ENCODE measurements around the gene MXRA5. TPM values are rescaled to one million over a fixed set of nuclear protein-coding genes. Genes with fewer than 3 reads are reported as not detected.
"Not testable (repeated sequence)": the region's sequence is repeated elsewhere in the genome, so short reads cannot be mapped to it uniquely, and the experiment has no call there.

The MXRA5 gene
- total and polyA plus RNA-seq, 2 donors from 2014 or later, result 4.4 to 12.2 TPM

- H3K9me3 ChIP-seq (ENCODE audit: control insufficient read depth in 2 of 3, insufficient read depth in 1 of 3, low read length in 3 of 3), result no peaks in the 10 kb centered on the region
- no peak for TF ChIP-seq CTCF (IDR thresholded peaks at IDR 0.05; ENCODE audit: borderline replicate concordance, extremely low read depth, insufficient read depth)
- no peak for DNase-seq
- no peaks in the 10 kb centered on the region for H3K4me1 ChIP-seq (ENCODE audit: control insufficient read depth in 2 of 3, insufficient read depth in 2 of 3, low read depth in 1 of 3, low read length in 3 of 3)
- H3K9ac ChIP-seq (ENCODE audit: low read length in 3 of 3), result no peak overlapping the region
- no peaks in the 10 kb centered on the region for H3K27me3 ChIP-seq (ENCODE audit: control insufficient read depth, insufficient read depth, low read length)
- H3K27ac ChIP-seq (ENCODE audit: low read depth in 2 of 2, low read length in 2 of 2), result no peak overlapping the region
- H3K4me3 ChIP-seq (ENCODE audit: low read length in 3 of 3), result no peak overlapping the region
- no peak for FAIRE-seq
- intact Hi-C loops (cut with DNase I), result no loop called here
- no peaks in the 10 kb centered on the region for H3K36me3 ChIP-seq (ENCODE audit: control insufficient read depth in 2 of 3, insufficient read depth in 3 of 3, low read length in 3 of 3)
Measured at GRCh38 chrX:3370656-3371055, 24.2 kb upstream of the MXRA5 start.

DNA sequence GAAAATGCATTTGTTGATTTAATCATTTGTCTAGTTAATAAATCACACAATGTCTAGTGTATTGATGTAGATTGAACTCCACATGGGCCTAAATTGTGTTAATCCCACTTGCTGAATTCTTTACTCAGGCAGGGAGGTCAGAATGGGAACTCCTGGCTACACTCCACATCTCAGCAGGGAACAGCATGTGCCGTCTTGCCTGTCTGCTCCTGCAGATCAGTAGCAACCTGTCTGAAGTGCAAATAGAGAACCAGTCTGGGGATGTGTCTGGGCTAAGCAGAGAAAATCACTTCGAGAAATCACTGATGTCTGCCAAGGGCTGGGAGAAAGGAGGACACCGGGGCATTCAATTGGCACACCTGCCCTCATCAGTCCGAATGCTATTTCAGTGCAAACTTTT, 16.5 kb upstream of the MXRA5 start:
- FAIRE-seq, result no peak
- TF ChIP-seq CTCF (IDR thresholded peaks at IDR 0.05; ENCODE audit: borderline replicate concordance, extremely low read depth, insufficient read depth), result no peak
- Histone ChIP-seq H3K4me3 (ENCODE audit: low read length in 3 of 3) (no peak overlapping the region), H3K4me1 (ENCODE audit: control insufficient read depth in 2 of 3, insufficient read depth in 2 of 3, low read depth in 1 of 3, low read length in 3 of 3) (no peaks in the 10 kb centered on the region), H3K36me3 (ENCODE audit: control insufficient read depth in 2 of 3, insufficient read depth in 3 of 3, low read length in 3 of 3) (no peaks in the 10 kb centered on the region), H3K27ac (ENCODE audit: low read depth in 2 of 2, low read length in 2 of 2) (no peak overlapping the region), H3K9ac (ENCODE audit: low read length in 3 of 3) (no peak overlapping the region), H3K9me3 (ENCODE audit: control insufficient read depth in 2 of 3, insufficient read depth in 1 of 3, low read length in 3 of 3) (no peaks in the 10 kb centered on the region), H3K27me3 (ENCODE audit: control insufficient read depth, insufficient read depth, low read length) (no peaks in the 10 kb centered on the region)
- intact Hi-C loops (cut with DNase I), result no loop called here
- no peak for DNase-seq

DNA sequence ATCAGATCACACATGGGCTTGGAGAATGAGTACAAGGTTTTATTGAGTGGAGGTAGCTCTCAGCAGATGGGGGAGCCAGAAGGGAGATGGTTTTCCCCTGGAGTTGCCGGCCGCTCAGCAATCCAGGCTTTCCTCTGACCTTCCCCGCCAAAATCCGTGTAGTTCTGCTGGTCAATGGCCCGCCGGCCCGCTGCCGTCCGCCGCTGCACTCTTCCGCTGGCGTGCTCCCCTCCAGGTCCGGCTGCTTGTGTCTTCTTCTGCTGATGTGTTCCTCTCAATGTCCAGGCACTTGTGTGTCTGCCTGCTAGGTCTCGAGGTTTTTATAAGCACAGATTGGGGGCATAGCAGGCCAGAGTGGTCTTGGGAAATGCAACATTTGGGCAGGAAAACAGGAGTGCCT, 14.4 kb upstream of the MXRA5 start:
- no peaks in the 10 kb centered on the region for H3K4me1 ChIP-seq (ENCODE audit: control insufficient read depth in 2 of 3, insufficient read depth in 2 of 3, low read depth in 1 of 3, low read length in 3 of 3)
- FAIRE-seq (no peak), DNase-seq (no peak)
- no peak for TF ChIP-seq CTCF (IDR thresholded peaks at IDR 0.05; ENCODE audit: borderline replicate concordance, extremely low read depth, insufficient read depth)
- H3K4me3 ChIP-seq (ENCODE audit: low read length in 3 of 3), result no peak overlapping the region
- intact Hi-C loops (cut with DNase I), result no loop called here
- no peak overlapping the region for H3K9ac ChIP-seq (ENCODE audit: low read length in 3 of 3)
- no peak overlapping the region for H3K27ac ChIP-seq (ENCODE audit: low read depth in 2 of 2, low read length in 2 of 2)
- no peaks in the 10 kb centered on the region for H3K9me3 ChIP-seq (ENCODE audit: control insufficient read depth in 2 of 3, insufficient read depth in 1 of 3, low read length in 3 of 3)
- H3K27me3 ChIP-seq (ENCODE audit: control insufficient read depth, insufficient read depth, low read length), result no peaks in the 10 kb centered on the region
- H3K36me3 ChIP-seq (ENCODE audit: control insufficient read depth in 2 of 3, insufficient read depth in 3 of 3, low read length in 3 of 3), result no peaks in the 10 kb centered on the region

DNA sequence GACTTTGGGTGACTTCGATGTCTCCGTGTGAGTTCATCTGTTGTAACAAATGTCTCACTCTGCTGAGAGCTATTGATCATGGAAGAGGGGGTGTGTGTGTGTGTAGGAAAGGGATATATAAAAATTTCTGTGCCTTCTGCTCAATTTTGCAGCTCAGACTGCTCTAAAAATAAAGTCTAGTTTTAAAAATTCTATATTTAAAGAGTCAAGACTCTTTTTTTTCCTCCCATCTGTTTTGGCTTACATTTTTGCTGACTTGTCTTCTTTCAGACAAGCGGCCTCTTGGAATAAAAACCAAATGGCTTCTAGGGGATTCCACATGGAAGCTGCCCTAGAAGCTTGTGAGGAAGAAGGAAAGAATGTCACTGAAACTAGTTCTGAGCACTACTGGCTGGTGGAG, 6.3 kb upstream of the MXRA5 start:
- H3K36me3 ChIP-seq (ENCODE audit: control insufficient read depth in 2 of 3, insufficient read depth in 3 of 3, low read length in 3 of 3); H3K27me3 ChIP-seq (ENCODE audit: control insufficient read depth, insufficient read depth, low read length); H3K4me1 ChIP-seq (ENCODE audit: control insufficient read depth in 2 of 3, insufficient read depth in 2 of 3, low read depth in 1 of 3, low read length in 3 of 3); H3K9ac ChIP-seq (ENCODE audit: low read length in 3 of 3); H3K4me3 ChIP-seq (ENCODE audit: low read length in 3 of 3); FAIRE-seq; H3K9me3 ChIP-seq (ENCODE audit: control insufficient read depth in 2 of 3, insufficient read depth in 1 of 3, low read length in 3 of 3); DNase-seq; intact Hi-C loops (cut with DNase I); H3K27ac ChIP-seq (ENCODE audit: low read depth in 2 of 2, low read length in 2 of 2): not testable (repeated sequence)
